Right lobe of liver (tissue), 4 donors: Measurements from ENCODE around the gene RRM2.

Experiments used
- CTCF ChIP-seq, 4 donors: fragments of 200-600 bp in 3 of 4; fragments of 450-650 bp in 1 of 4; IDR thresholded peaks; one replicate each; pipeline versions ENCODE4 v1.5.1 to v1.8.0; 2016 to 2022; ENCODE audit warnings: antibody characterized with exemption in 4 of 4, mild to moderate bottlenecking in 2 of 4
- POLR2A ChIP-seq: fragments of 450-650 bp; IDR thresholded peaks from one replicate; pipeline ENCODE4 v1.6.1; 2017; ENCODE audit warnings: antibody characterized with exemption, mild to moderate bottlenecking
- donor health status: DM: no; HTN: no; CAD: no.
- donor health status: DM: no; HTN: no; CAD: no.
- donor health status: DM: no; HTN: yes; CAD: no.

DNA sequence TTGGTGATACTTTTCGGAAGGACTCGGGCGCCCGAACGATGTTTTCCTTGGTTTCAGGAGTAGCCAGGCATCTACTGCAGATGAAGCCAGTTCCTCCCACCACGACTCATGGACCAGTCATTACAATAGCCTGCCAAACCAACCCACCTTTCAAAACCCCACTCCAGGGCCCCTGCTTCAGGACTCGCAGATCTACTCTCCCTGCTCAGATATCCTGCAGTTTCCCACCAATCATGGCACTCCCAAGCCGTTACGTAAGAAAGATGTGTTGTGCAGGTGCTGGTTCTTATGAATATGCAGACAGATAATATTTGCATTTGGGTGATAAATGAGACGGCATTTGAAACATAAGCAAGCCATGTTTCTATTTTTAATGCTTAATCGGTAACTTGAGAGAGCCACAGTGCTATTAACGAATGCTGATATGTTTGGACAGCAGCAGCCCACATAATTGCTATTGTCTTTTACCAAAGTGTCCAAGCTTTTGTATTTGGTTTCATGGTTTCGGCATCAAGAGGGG, 38.8 kb upstream of the RRM2 start:
- TF ChIP-seq POLR2A: no peak
- no peak for TF ChIP-seq CTCF (IDR thresholded peaks at IDR 0.05)
